Tibial nerve (tissue), 3 donors: ENCODE results near the gene NIM1K.

Experiments
- CTCF ChIP-seq, 5 experiments: fragments of 200-600 bp in 3 of 5; fragments of 450-650 bp in 2 of 5; sonication (generic) in 3 of 5; IDR thresholded peaks; one replicate each; pipeline ENCODE4 v1.5.1; 2016 to 2019; ENCODE audit warnings: antibody characterized with exemption in 5 of 5, mild to moderate bottlenecking in 3 of 5, moderate library complexity in 2 of 5
- POLR2A ChIP-seq, 2 donors: fragments of 450-650 bp; IDR thresholded peaks; one replicate each; pipeline ENCODE4 v1.6.1; 2017; ENCODE audit warnings: antibody characterized with exemption in 2 of 2, mild to moderate bottlenecking in 2 of 2, moderate library complexity in 2 of 2

- no peak for TF ChIP-seq CTCF (IDR thresholded peaks at IDR 0.05)
- no peak for TF ChIP-seq POLR2A (IDR thresholded peaks at IDR 0.05)
Measured at GRCh38 chr5:43309122-43309521, 117.1 kb downstream of the NIM1K start.
